Measurements from ENCODE around the gene MPPED1. TPM values are rescaled to one million over a fixed set of nuclear protein-coding genes. Genes with fewer than 3 reads are reported as not detected.

The MPPED1 gene
- total RNA-seq, 1 experiment from 2014 or later, result 0.28 TPM

- no peak for TF ChIP-seq CTCF (conservative IDR thresholded peaks at IDR 0.05)
- H2BK15ac ChIP-seq (ENCODE audit: low read depth, low read length), result no peak overlapping the region
- H2BK120ac ChIP-seq (ENCODE audit: low read depth, low read length, poor library complexity, severe bottlenecking), result no peak overlapping the region
- H3T11ph ChIP-seq (ENCODE audit: low read length), result no peak overlapping the region
- no peaks in the 10 kb centered on the region for H3K27me3 ChIP-seq (ENCODE audit: insufficient read depth, low read length)
- H3K4me2 ChIP-seq (ENCODE audit: insufficient read depth, insufficient read length, low read length), result no peak overlapping the region
- H3K27ac ChIP-seq (ENCODE audit: insufficient read length, low read depth, low read length), result no peak overlapping the region
- no peak overlapping the region for H3K9ac ChIP-seq (ENCODE audit: extremely low read depth, insufficient read length, low read length)
- no peaks in the 10 kb centered on the region for H3K23me2 ChIP-seq (ENCODE audit: insufficient read length, low read depth, low read length, poor library complexity, severe bottlenecking)
- H3K18ac ChIP-seq (ENCODE audit: insufficient read length, low read depth, low read length), result no peak overlapping the region
- H4K20me1 ChIP-seq (ENCODE audit: control insufficient read depth, insufficient read depth, insufficient read length), result no peaks in the 10 kb centered on the region
- Mint-ChIP-seq H3K4me3 (no peak overlapping the region), H3K4me1 (no peaks in the 10 kb centered on the region), H3K27ac (no peak overlapping the region), H3K36me3 (ENCODE audit: insufficient read depth in 1 of 3, low read depth in 3 of 3) (no peaks in the 10 kb centered on the region; a peak in 1 of 7 replicates), H3K27me3 (ENCODE audit: low read depth) (no peaks in the 10 kb centered on the region; the same call in 1 of the 2 replicates), H3K9me3 (peaks cover 3% of the 10 kb centered on the region in 2 experiments; a peak in 2 of 5 replicates)
- no peak overlapping the region for H4K5ac ChIP-seq (ENCODE audit: insufficient read length, low read depth, low read length)
- no peak overlapping the region for H2BK5ac ChIP-seq (ENCODE audit: insufficient read length, low read length)
- H4K8ac ChIP-seq (replicated peaks; ENCODE audit: insufficient read length, low read depth, low read length), result no peak overlapping the region
- H3K9me3 ChIP-seq (ENCODE audit: control insufficient read depth, low read depth, low read length), result no peaks in the 10 kb centered on the region
- no peak overlapping the region for H3K56ac ChIP-seq (ENCODE audit: insufficient read length, low read depth, low read length)
- H2AK5ac ChIP-seq (ENCODE audit: insufficient read length, low read length), result no peak overlapping the region
- no peaks in the 10 kb centered on the region for H3K4me1 ChIP-seq (ENCODE audit: insufficient read depth, low read length)
- no peak overlapping the region for H3K4ac ChIP-seq (ENCODE audit: low read depth, low read length)
- no peak overlapping the region for H4K91ac ChIP-seq (ENCODE audit: insufficient read length, low read depth, low read length)
- H2BK20ac ChIP-seq (ENCODE audit: low read depth, low read length, poor library complexity, severe bottlenecking), result no peak overlapping the region
- H3K23ac ChIP-seq (ENCODE audit: insufficient read length, low read depth, low read length), result no peak overlapping the region
- H3K14ac ChIP-seq (ENCODE audit: insufficient read depth, low read length), result no peak overlapping the region
- no peak overlapping the region for H2BK12ac ChIP-seq (ENCODE audit: insufficient read length, low read depth, low read length)
- no peaks in the 10 kb centered on the region for H3K79me2 ChIP-seq (ENCODE audit: insufficient read depth, low read length)
- no peak overlapping the region for H2AFZ ChIP-seq (ENCODE audit: low read length)
- H3K79me1 ChIP-seq (ENCODE audit: insufficient read depth, low read depth, low read length, poor library complexity, severe bottlenecking), result no peaks in the 10 kb centered on the region
- no peak for DNase-seq
These were observed 96.7 kb downstream of the MPPED1 start for GRCh38 chr22:43508489-43508888.

Measured in H9 (cell line).